ENCODE results near the gene ARSB.

DNA sequence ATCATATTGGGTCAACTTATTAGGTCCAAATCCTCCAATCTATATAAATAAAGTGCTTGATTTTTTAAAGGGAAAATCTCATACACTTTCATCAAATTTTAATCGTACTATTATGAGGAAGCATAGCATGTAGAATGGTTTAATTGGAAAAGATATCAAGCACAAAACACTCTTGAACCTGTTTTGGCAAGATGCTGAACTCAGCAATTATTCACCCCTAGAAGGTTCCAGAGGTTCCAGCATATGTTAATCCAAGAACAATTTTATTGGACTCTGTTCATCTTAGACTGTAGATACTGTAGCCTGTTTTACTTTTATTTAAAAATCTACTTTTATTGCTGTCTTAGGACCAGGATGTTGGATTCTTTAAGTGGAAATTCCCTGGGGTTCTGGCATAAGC lies 244.1 kb downstream of the ARSB start:
- TF ChIP-seq, protein P1, sequence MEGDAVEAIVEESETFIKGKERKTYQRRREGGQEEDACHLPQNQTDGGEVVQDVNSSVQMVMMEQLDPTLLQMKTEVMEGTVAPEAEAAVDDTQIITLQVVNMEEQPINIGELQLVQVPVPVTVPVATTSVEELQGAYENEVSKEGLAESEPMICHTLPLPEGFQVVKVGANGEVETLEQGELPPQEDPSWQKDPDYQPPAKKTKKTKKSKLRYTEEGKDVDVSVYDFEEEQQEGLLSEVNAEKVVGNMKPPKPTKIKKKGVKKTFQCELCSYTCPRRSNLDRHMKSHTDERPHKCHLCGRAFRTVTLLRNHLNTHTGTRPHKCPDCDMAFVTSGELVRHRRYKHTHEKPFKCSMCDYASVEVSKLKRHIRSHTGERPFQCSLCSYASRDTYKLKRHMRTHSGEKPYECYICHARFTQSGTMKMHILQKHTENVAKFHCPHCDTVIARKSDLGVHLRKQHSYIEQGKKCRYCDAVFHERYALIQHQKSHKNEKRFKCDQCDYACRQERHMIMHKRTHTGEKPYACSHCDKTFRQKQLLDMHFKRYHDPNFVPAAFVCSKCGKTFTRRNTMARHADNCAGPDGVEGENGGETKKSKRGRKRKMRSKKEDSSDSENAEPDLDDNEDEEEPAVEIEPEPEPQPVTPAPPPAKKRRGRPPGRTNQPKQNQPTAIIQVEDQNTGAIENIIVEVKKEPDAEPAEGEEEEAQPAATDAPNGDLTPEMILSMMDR (IDR thresholded peaks at IDR 0.05), result no peak
- no peak for TF ChIP-seq POLR2AphosphoS5 (IDR thresholded peaks at IDR 0.05)
- no peak for TF ChIP-seq POLR2A (IDR thresholded peaks at IDR 0.05)
- no peak for TF ChIP-seq EP300 (IDR thresholded peaks at IDR 0.05)

Measured in gastroesophageal sphincter (tissue), 3 donors.